Suprapubic skin (tissue), 4 donors: ENCODE measurements around the gene KLHL20. TPM values are rescaled to one million over a fixed set of nuclear protein-coding genes. Genes with fewer than 3 reads are reported as not detected.
"Not testable (repeated sequence)": the region's sequence is repeated elsewhere in the genome, so short reads cannot be mapped to it uniquely, and the experiment has no call there.

Source experiments
- DNase-seq, 2 donors: peaks; one replicate each; pipeline ENCODE4 v3.0.0-alpha.2; 2019; ENCODE audit warnings: low spot score in 2 of 2
- H3K27ac ChIP-seq: fragments of 200-600 bp; sonication (generic); one replicate; pipeline ENCODE4 v1.5.1; 2019
- H3K27me3 ChIP-seq: fragments of 200-600 bp; sonication (generic); one replicate; pipeline ENCODE4 v1.5.1; 2019
- H3K36me3 ChIP-seq: fragments of 200-600 bp; sonication (generic); one replicate; pipeline ENCODE4 v1.5.1; 2019
- H3K4me1 ChIP-seq: fragments of 200-600 bp; sonication (generic); one replicate; pipeline ENCODE4 v1.5.1; 2019
- H3K4me3 ChIP-seq: fragments of 200-600 bp; sonication (generic); one replicate; pipeline ENCODE4 v1.5.1; 2019; ENCODE audit warnings: mild to moderate bottlenecking
- H3K9me3 ChIP-seq: fragments of 200-600 bp; sonication (generic); one replicate; pipeline ENCODE4 v1.5.1; 2019
- EP300 ChIP-seq: sonication (generic); formaldehyde crosslinking; IDR thresholded peaks from one replicate; pipeline ENCODE4 v1.6.1; 2017; ENCODE audit warnings: antibody characterized with exemption
- POLR2A ChIP-seq, 2 donors: fragments of 450-650 bp; IDR thresholded peaks; one replicate each; pipeline ENCODE4 v1.6.1; 2017; ENCODE audit warnings: antibody characterized with exemption in 2 of 2, mild to moderate bottlenecking in 2 of 2, moderate library complexity in 2 of 2
- POLR2AphosphoS5 ChIP-seq, 3 donors: sonication (generic); formaldehyde crosslinking; IDR thresholded peaks; one replicate each; pipeline ENCODE4 v1.6.1; 2017; ENCODE audit warnings: antibody characterized with exemption in 3 of 3
- WGBS: methylation state at CpG from one replicate; pipeline ENCODE4 v1.1.5; 2018; 5-methylcytosine and 5-hydroxymethylcytosine counted together
- total RNA-seq, 4 donors: library from RNA; depleted of rRNA; stranded (reverse); fragments of >200 nt; gene quantifications; one replicate each; pipeline ENCODE4 v1.1.0, GENCODE V29; 2016
- TF ChIP-seq, protein P1 (sequence below), 2 donors: fragments of 200-600 bp in 1 of 2; fragments of 450-650 bp in 1 of 2; sonication (generic) in 1 of 2; IDR thresholded peaks; one replicate each; pipeline ENCODE4 v1.5.1; 2016 to 2019; ENCODE audit warnings: antibody characterized with exemption in 2 of 2, mild to moderate bottlenecking in 1 of 2, moderate library complexity in 1 of 2

Gene KLHL20
- total RNA-seq, 4 donors from 2014 or later, result 26.3 to 34.2 (median 29.4) TPM

DNA sequence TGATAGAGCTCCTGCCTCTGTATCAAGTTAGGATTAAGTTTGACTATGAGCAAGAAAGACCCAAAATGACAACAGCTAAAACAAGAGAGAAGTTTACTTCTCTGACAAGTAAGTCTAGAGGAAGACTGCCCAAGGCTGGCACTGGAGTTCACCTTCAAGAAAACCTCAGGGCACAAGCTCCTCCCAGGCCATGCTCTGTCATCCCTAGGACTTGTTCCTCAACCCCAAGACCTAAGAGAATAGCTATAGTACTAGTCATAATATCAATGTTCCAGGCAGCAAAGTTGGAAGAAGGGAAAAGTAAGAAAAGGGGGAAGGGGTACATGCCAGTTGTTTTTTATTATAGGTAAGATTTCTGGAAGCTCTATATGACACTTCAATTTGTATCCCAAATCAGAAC lies 83.3 kb downstream of the KLHL20 start:
- H3K4me3 ChIP-seq, result no peak overlapping the region
- no peaks in the 10 kb centered on the region for H3K9me3 ChIP-seq
- H3K27me3 ChIP-seq, result no peaks in the 10 kb centered on the region
- H3K27ac ChIP-seq, result no peak overlapping the region
- DNase-seq, result no peak
- H3K4me1 ChIP-seq, result no peaks in the 10 kb centered on the region
- TF ChIP-seq, protein P1, sequence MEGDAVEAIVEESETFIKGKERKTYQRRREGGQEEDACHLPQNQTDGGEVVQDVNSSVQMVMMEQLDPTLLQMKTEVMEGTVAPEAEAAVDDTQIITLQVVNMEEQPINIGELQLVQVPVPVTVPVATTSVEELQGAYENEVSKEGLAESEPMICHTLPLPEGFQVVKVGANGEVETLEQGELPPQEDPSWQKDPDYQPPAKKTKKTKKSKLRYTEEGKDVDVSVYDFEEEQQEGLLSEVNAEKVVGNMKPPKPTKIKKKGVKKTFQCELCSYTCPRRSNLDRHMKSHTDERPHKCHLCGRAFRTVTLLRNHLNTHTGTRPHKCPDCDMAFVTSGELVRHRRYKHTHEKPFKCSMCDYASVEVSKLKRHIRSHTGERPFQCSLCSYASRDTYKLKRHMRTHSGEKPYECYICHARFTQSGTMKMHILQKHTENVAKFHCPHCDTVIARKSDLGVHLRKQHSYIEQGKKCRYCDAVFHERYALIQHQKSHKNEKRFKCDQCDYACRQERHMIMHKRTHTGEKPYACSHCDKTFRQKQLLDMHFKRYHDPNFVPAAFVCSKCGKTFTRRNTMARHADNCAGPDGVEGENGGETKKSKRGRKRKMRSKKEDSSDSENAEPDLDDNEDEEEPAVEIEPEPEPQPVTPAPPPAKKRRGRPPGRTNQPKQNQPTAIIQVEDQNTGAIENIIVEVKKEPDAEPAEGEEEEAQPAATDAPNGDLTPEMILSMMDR (IDR thresholded peaks at IDR 0.05), result no peak
- TF ChIP-seq POLR2A (IDR thresholded peaks at IDR 0.05), result no peak
- TF ChIP-seq POLR2AphosphoS5 (IDR thresholded peaks at IDR 0.05), result no peak
- TF ChIP-seq EP300, result no peak
- peaks cover 17% of the 10 kb centered on the region for H3K36me3 ChIP-seq

DNA sequence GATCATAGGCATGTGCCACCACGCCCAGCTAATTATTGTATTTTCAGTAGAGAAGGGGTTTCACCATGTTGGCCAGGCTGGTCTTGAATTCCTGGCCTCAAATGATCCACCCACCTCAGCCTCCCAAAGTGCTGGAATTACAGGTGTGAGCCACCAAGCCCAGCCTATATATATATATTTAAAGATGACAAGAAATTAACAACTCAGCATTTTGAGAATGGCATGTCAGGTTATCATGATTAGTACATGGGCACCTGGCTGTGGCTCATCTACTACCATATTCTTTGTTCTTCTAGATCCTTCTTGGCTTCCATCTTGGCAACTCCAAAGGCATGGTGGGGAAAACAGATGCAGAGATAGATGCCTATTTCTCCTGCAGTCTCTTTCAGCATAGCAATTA lies 85.2 kb downstream of the KLHL20 start:
- not testable (repeated sequence) for H3K4me3 ChIP-seq, DNase-seq, H3K9me3 ChIP-seq, H3K4me1 ChIP-seq, H3K27ac ChIP-seq, H3K27me3 ChIP-seq
- H3K36me3 ChIP-seq, result peaks cover 19% of the 10 kb centered on the region
- WGBS, result 94% methylated on average over 1 of the region's 1 CpG

- H3K36me3 ChIP-seq, result peaks cover 37% of the 10 kb centered on the region
- 97% methylated on average over 2 of the region's 2 CpGs for WGBS
- TF ChIP-seq EP300 (no peak), POLR2AphosphoS5 (IDR thresholded peaks at IDR 0.05) (no peak), POLR2A (IDR thresholded peaks at IDR 0.05) (no peak)
- TF ChIP-seq, protein P1 (IDR thresholded peaks at IDR 0.05), result no peak
Measured at GRCh38 chr1:173802961-173803360, 88.2 kb downstream of the KLHL20 start.

GRCh38 chr1:173813654-173814053 lies 98.9 kb downstream of the KLHL20 start:
- H3K36me3 ChIP-seq, result peaks cover 15% of the 10 kb centered on the region
- H3K4me3 ChIP-seq, H3K27ac ChIP-seq, DNase-seq, H3K9me3 ChIP-seq, H3K27me3 ChIP-seq, H3K4me1 ChIP-seq: not testable (repeated sequence)
- 97% methylated on average over 5 of the region's 5 CpGs for WGBS

More at GRCh38 chr1:173802961-173803360, 88.2 kb downstream of the KLHL20 start:
- no peak for DNase-seq
- Histone ChIP-seq H3K4me1 (no peaks in the 10 kb centered on the region), H3K9me3 (no peaks in the 10 kb centered on the region), H3K27me3 (no peaks in the 10 kb centered on the region), H3K4me3 (no peak overlapping the region), H3K27ac (no peak overlapping the region)

- WGBS, result 96% methylated on average over 1 of the region's 1 CpG
- Histone ChIP-seq H3K4me1 (peaks cover 8% of the 10 kb centered on the region), H3K4me3 (no peak overlapping the region), H3K27ac (no peak overlapping the region), H3K9me3 (no peaks in the 10 kb centered on the region), H3K27me3 (no peaks in the 10 kb centered on the region), H3K36me3 (peaks cover 6% of the 10 kb centered on the region)
- DNase-seq, result no peak
- TF ChIP-seq POLR2AphosphoS5 (IDR thresholded peaks at IDR 0.05) (no peak), EP300 (no peak), POLR2A (IDR thresholded peaks at IDR 0.05) (no peak)
- TF ChIP-seq, protein P1 (IDR thresholded peaks at IDR 0.05), result no peak
Measured at GRCh38 chr1:173818459-173818858, 103.7 kb downstream of the KLHL20 start.

DNA sequence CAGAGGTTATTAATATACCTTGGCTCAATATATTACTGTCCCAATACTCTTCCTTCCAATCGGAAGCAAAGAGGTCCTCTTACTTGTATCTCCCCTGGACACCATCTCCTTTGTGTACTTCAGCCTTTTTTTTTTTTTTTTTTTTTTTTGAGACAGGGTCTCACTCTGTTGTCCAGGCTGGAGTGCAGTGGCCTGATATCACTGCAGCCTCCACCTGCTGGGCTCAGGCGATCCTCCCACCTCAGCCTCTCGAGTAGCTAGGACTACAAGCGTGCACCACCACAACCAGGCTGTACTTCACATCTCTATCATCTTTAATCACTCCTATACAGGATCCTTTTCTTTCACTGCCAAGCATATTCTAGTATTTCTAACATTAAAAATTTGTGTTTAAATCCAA lies 106.9 kb downstream of the KLHL20 start:
- peaks cover 21% of the 10 kb centered on the region for H3K4me1 ChIP-seq
- no peak overlapping the region for H3K27ac ChIP-seq
- 95% methylated on average over 4 of the region's 4 CpGs for WGBS
- H3K9me3 ChIP-seq, result no peaks in the 10 kb centered on the region
- H3K36me3 ChIP-seq, result peaks cover 6% of the 10 kb centered on the region
- DNase-seq, result no peak
- H3K4me3 ChIP-seq, result no peak overlapping the region
- TF ChIP-seq, protein P1 (IDR thresholded peaks at IDR 0.05), result no peak
- TF ChIP-seq POLR2AphosphoS5 (IDR thresholded peaks at IDR 0.05) (no peak), POLR2A (IDR thresholded peaks at IDR 0.05) (no peak), EP300 (no peak)
- no peaks in the 10 kb centered on the region for H3K27me3 ChIP-seq
